GM23338 (cell line): ENCODE measurements around the gene FAT1. TPM values are rescaled to one million over a fixed set of nuclear protein-coding genes. Genes with fewer than 3 reads are reported as not detected.

Experiments used
- ATAC-seq: fragments of 200-7000 bp; cut with Tn5 transposase; 3 replicates; pipeline ENCODE4 v1.9.1; 2020
- DNase-seq: peaks from one replicate; pipeline ENCODE4 v3.0.0-alpha.2; 2015; ENCODE audit warnings: low spot score
- H2AFZ ChIP-seq: fragments of 200-600 bp; sonication (generic); 2 replicates; pipeline ENCODE4 v1.8.0; 2016; ENCODE audit warnings: antibody characterized with exemption, mild to moderate bottlenecking, moderate library complexity
- H3F3A ChIP-seq: fragments of 200-600 bp; sonication (generic); replicated peaks from 2 replicates; pipeline ENCODE4 v1.8.0; 2017; ENCODE audit warnings: antibody characterized with exemption, mixed run types, low read depth
- H3K27ac ChIP-seq: fragments of 200-600 bp; sonication (generic); 2 replicates; pipeline ENCODE4 v1.6.1; 2016; ENCODE audit warnings: low read depth
- H3K27me3 ChIP-seq: fragments of 200-600 bp; sonication (generic); 2 replicates; pipeline ENCODE4 v1.8.0; 2016; ENCODE audit warnings: mild to moderate bottlenecking, mixed run types, moderate library complexity; ENCODE audit not compliant: insufficient read depth
- H3K36me3 ChIP-seq: fragments of 200-600 bp; sonication (generic); 2 replicates; pipeline ENCODE4 v1.8.0; 2016; ENCODE audit warnings: mild to moderate bottlenecking; ENCODE audit not compliant: insufficient read depth
- H3K4me1 ChIP-seq: fragments of 200-600 bp; sonication (generic); 2 replicates; pipeline ENCODE4 v1.8.0; 2016; ENCODE audit warnings: mild to moderate bottlenecking, moderate library complexity; ENCODE audit not compliant: insufficient read depth
- H3K4me2 ChIP-seq: fragments of 200-600 bp; sonication (generic); 2 replicates; pipeline ENCODE4 v1.7.1; 2017; ENCODE audit warnings: mixed run types
- H3K4me3 ChIP-seq: fragments of 200-600 bp; sonication (generic); 2 replicates; pipeline ENCODE4 v1.6.1; 2016; ENCODE audit warnings: mixed run types
- H3K79me2 ChIP-seq: fragments of 200-600 bp; sonication (generic); replicated peaks from 2 replicates; pipeline ENCODE4 v1.8.0; 2017; ENCODE audit warnings: mild to moderate bottlenecking; ENCODE audit not compliant: insufficient read depth
- H3K9me2 ChIP-seq: fragments of 200-600 bp; sonication (generic); 2 replicates; pipeline ENCODE4 v1.8.0; 2017; ENCODE audit not compliant: insufficient read depth
- H4K20me1 ChIP-seq: fragments of 200-600 bp; sonication (generic); replicated peaks from 2 replicates; pipeline ENCODE4 v1.8.0; 2017; ENCODE audit warnings: mild to moderate bottlenecking; ENCODE audit not compliant: insufficient read depth
- H3K27ac Mint-ChIP-seq: 2 replicates; pipeline ENCODE4 v1.8.0; 2020; ENCODE audit warnings: inconsistent platforms, mild to moderate bottlenecking, moderate library complexity, mixed read lengths
- H3K27me3 Mint-ChIP-seq: 3 replicates; pipeline ENCODE4 v1.8.0; 2022; ENCODE audit warnings: low read depth, mild to moderate bottlenecking, moderate library complexity, mixed read lengths, inconsistent platforms; ENCODE audit not compliant: insufficient read depth, poor library complexity
- H3K36me3 Mint-ChIP-seq: 3 replicates; pipeline ENCODE4 v1.8.0; 2021; ENCODE audit warnings: low read depth, mild to moderate bottlenecking, inconsistent platforms, moderate library complexity, mixed read lengths
- H3K4me1 Mint-ChIP-seq: 3 replicates; pipeline ENCODE4 v1.8.0; 2020; ENCODE audit warnings: mild to moderate bottlenecking, inconsistent platforms, mixed read lengths
- H3K4me3 Mint-ChIP-seq: 3 replicates; pipeline ENCODE4 v1.8.0; 2021; ENCODE audit warnings: moderate library complexity, mild to moderate bottlenecking, inconsistent platforms, mixed read lengths
- H3K9me3 Mint-ChIP-seq: 3 replicates; pipeline ENCODE4 v1.8.0; 2020; ENCODE audit warnings: moderate library complexity, mild to moderate bottlenecking, inconsistent platforms, mixed read lengths
- CREB1 ChIP-seq: fragments of 250-450 bp; sonication (Bioruptor Pico); IDR thresholded peaks from 2 replicates; pipeline ENCODE4 v1.5.0; 2020; ENCODE audit warnings: low read depth, mild to moderate bottlenecking, moderate library complexity
- ETS1 ChIP-seq: IDR thresholded peaks from 2 replicates; pipeline ENCODE4 v1.6.1; 2016; ENCODE audit warnings: antibody characterized with exemption
- EZH2 ChIP-seq: fragments of 200-600 bp; sonication (generic); IDR thresholded peaks from one replicate; pipeline ENCODE4 v1.8.0; 2017; ENCODE audit warnings: antibody characterized with exemption, mild to moderate bottlenecking, low read depth; ENCODE audit not compliant: unreplicated experiment
- EZH2phosphoT487 ChIP-seq: fragments of 200-600 bp; sonication (generic); IDR thresholded peaks from one replicate; pipeline ENCODE4 v1.8.1; 2018; ENCODE audit warnings: antibody characterized with exemption; ENCODE audit not compliant: unreplicated experiment
- JUNB ChIP-seq: IDR thresholded peaks from one replicate; pipeline ENCODE4 v1.6.1; 2016; ENCODE audit warnings: antibody characterized with exemption; ENCODE audit not compliant: unreplicated experiment
- NANOG ChIP-seq: IDR thresholded peaks from 2 replicates; pipeline ENCODE4 v1.6.1; 2016; ENCODE audit warnings: antibody characterized with exemption, borderline replicate concordance
- POLR2AphosphoS5 ChIP-seq: IDR thresholded peaks from 2 replicates; pipeline ENCODE4 v1.6.1; 2016; ENCODE audit warnings: antibody characterized with exemption, low read depth
- ZNF114 ChIP-seq: fragments of 250-450 bp; sonication (Bioruptor Pico); IDR thresholded peaks from 2 replicates; pipeline ENCODE4 v1.5.0; 2020; ENCODE audit warnings: mild to moderate bottlenecking, moderate library complexity
- ZNF331 ChIP-seq: fragments of 250-450 bp; sonication (Bioruptor Pico); IDR thresholded peaks from 2 replicates; pipeline ENCODE4 v1.5.0; 2020; ENCODE audit warnings: low read depth, mild to moderate bottlenecking, moderate library complexity
- ZNF462 ChIP-seq: fragments of 250-450 bp; sonication (Bioruptor Pico); IDR thresholded peaks from 2 replicates; pipeline ENCODE4 v1.5.0; 2020; ENCODE audit warnings: mild to moderate bottlenecking, moderate library complexity
- polyA plus RNA-seq: library from polyadenylated mRNA; unstranded; fragments of >200 nt; fragmentation: Nextera tagmentation; extraction: Ambion mirVana; gene quantifications from 2 replicates; pipeline ENCODE4 v1.2.1, GENCODE V29; 2016
- total RNA-seq: library from RNA; depleted of rRNA; stranded (reverse); fragments of >200 nt; shearing (Covaris generic); gene quantifications from 2 replicates; pipeline ENCODE4 v1.2.3, GENCODE V29; 2014
- TF ChIP-seq, protein P1 (sequence below): IDR thresholded peaks from one replicate; pipeline ENCODE4 v1.6.1; 2018; ENCODE audit warnings: antibody characterized with exemption; ENCODE audit not compliant: unreplicated experiment
- TF ChIP-seq, protein P2 (sequence below), 2 experiments: fragments of 200-600 bp in 1 of 2; sonication (generic) in 1 of 2; conservative IDR thresholded peaks; 2 replicates each; pipeline versions ENCODE4 v1.5.1 to v1.6.1; 2016 to 2017; ENCODE audit warnings: antibody characterized with exemption in 2 of 2, low read depth in 2 of 2, mild to moderate bottlenecking in 2 of 2, moderate library complexity in 1 of 2

The FAT1 gene
- total and polyA plus RNA-seq, 2 experiments from 2014 or later, result 37.6 to 137 TPM

GRCh38 chr4:186561748-186562147, 161.9 kb downstream of the FAT1 start:
- H3F3A ChIP-seq, result no peaks in the 10 kb centered on the region
- Mint-ChIP-seq H3K27me3 (peaks cover 2% of the 10 kb centered on the region), H3K4me3 (no peak overlapping the region), H3K36me3 (no peaks in the 10 kb centered on the region), H3K4me1 (no peaks in the 10 kb centered on the region), H3K9me3 (no peaks in the 10 kb centered on the region), H3K27ac (no peak overlapping the region)
- no peaks in the 10 kb centered on the region for H4K20me1 ChIP-seq
- no peak overlapping the region for H3K4me2 ChIP-seq
- ATAC-seq (no peak), DNase-seq (no peak)
- no peak overlapping the region for H3K4me3 ChIP-seq
- H3K36me3 ChIP-seq, result no peaks in the 10 kb centered on the region
- H3K79me2 ChIP-seq, result no peaks in the 10 kb centered on the region
- H3K27ac ChIP-seq, result no peak overlapping the region
- H3K4me1 ChIP-seq, result no peaks in the 10 kb centered on the region
- H3K9me2 ChIP-seq, result peaks cover 5% of the 10 kb centered on the region; the same call in 1 of the 2 replicates
- H3K27me3 ChIP-seq, result no peaks in the 10 kb centered on the region
- H2AFZ ChIP-seq, result no peak overlapping the region
- TF ChIP-seq, protein P1, sequence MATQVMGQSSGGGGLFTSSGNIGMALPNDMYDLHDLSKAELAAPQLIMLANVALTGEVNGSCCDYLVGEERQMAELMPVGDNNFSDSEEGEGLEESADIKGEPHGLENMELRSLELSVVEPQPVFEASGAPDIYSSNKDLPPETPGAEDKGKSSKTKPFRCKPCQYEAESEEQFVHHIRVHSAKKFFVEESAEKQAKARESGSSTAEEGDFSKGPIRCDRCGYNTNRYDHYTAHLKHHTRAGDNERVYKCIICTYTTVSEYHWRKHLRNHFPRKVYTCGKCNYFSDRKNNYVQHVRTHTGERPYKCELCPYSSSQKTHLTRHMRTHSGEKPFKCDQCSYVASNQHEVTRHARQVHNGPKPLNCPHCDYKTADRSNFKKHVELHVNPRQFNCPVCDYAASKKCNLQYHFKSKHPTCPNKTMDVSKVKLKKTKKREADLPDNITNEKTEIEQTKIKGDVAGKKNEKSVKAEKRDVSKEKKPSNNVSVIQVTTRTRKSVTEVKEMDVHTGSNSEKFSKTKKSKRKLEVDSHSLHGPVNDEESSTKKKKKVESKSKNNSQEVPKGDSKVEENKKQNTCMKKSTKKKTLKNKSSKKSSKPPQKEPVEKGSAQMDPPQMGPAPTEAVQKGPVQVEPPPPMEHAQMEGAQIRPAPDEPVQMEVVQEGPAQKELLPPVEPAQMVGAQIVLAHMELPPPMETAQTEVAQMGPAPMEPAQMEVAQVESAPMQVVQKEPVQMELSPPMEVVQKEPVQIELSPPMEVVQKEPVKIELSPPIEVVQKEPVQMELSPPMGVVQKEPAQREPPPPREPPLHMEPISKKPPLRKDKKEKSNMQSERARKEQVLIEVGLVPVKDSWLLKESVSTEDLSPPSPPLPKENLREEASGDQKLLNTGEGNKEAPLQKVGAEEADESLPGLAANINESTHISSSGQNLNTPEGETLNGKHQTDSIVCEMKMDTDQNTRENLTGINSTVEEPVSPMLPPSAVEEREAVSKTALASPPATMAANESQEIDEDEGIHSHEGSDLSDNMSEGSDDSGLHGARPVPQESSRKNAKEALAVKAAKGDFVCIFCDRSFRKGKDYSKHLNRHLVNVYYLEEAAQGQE, result no peak
- TF ChIP-seq ZNF114 (CRISPR knock-in tag) (no peak), ZNF462 (CRISPR knock-in tag) (no peak), POLR2AphosphoS5 (no peak), CREB1 (no peak), NANOG (no peak), ETS1 (no peak), ZNF331 (CRISPR knock-in tag) (no peak), EZH2 (no peak), EZH2phosphoT487 (no peak), JUNB (no peak)
- TF ChIP-seq, protein P2, sequence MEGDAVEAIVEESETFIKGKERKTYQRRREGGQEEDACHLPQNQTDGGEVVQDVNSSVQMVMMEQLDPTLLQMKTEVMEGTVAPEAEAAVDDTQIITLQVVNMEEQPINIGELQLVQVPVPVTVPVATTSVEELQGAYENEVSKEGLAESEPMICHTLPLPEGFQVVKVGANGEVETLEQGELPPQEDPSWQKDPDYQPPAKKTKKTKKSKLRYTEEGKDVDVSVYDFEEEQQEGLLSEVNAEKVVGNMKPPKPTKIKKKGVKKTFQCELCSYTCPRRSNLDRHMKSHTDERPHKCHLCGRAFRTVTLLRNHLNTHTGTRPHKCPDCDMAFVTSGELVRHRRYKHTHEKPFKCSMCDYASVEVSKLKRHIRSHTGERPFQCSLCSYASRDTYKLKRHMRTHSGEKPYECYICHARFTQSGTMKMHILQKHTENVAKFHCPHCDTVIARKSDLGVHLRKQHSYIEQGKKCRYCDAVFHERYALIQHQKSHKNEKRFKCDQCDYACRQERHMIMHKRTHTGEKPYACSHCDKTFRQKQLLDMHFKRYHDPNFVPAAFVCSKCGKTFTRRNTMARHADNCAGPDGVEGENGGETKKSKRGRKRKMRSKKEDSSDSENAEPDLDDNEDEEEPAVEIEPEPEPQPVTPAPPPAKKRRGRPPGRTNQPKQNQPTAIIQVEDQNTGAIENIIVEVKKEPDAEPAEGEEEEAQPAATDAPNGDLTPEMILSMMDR (conservative IDR thresholded peaks at IDR 0.05; ENCODE audit: low read depth in 2 of 2), result no peak
